ENCODE results near the gene SORCS3.

DNA sequence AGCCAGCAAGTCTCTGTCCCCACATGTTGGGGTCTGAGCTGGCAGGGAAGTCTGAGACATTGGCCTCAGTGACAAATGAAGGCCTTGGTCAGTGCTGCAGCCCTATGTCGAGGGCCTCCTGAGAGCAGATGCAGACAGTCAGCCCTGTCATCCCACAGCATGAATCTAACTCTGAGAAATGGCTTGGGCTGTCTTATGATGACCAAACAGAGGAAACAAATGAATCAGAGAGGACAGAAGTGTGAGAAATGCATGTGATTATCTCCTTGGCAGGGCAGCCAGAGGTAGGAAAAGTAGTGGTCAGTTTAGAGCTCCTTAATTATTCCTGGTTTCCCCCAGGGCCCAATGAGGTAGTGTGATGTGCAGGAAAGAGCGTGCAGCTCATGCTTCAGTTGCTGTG, 287.6 kb downstream of the SORCS3 start:
- TF ChIP-seq, protein P1, sequence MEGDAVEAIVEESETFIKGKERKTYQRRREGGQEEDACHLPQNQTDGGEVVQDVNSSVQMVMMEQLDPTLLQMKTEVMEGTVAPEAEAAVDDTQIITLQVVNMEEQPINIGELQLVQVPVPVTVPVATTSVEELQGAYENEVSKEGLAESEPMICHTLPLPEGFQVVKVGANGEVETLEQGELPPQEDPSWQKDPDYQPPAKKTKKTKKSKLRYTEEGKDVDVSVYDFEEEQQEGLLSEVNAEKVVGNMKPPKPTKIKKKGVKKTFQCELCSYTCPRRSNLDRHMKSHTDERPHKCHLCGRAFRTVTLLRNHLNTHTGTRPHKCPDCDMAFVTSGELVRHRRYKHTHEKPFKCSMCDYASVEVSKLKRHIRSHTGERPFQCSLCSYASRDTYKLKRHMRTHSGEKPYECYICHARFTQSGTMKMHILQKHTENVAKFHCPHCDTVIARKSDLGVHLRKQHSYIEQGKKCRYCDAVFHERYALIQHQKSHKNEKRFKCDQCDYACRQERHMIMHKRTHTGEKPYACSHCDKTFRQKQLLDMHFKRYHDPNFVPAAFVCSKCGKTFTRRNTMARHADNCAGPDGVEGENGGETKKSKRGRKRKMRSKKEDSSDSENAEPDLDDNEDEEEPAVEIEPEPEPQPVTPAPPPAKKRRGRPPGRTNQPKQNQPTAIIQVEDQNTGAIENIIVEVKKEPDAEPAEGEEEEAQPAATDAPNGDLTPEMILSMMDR (conservative IDR thresholded peaks at IDR 0.05), result no peak
- no peak for TF ChIP-seq EZH2 (IDR thresholded peaks at IDR 0.05; ENCODE audit: low read depth)
